ENCODE measurements around the gene SLC25A26. TPM values are rescaled to one million over a fixed set of nuclear protein-coding genes. Genes with fewer than 3 reads are reported as not detected.

Gene SLC25A26
- total RNA-seq, 2 donors from 2014 or later, result 20.7 to 22.8 TPM

DNA sequence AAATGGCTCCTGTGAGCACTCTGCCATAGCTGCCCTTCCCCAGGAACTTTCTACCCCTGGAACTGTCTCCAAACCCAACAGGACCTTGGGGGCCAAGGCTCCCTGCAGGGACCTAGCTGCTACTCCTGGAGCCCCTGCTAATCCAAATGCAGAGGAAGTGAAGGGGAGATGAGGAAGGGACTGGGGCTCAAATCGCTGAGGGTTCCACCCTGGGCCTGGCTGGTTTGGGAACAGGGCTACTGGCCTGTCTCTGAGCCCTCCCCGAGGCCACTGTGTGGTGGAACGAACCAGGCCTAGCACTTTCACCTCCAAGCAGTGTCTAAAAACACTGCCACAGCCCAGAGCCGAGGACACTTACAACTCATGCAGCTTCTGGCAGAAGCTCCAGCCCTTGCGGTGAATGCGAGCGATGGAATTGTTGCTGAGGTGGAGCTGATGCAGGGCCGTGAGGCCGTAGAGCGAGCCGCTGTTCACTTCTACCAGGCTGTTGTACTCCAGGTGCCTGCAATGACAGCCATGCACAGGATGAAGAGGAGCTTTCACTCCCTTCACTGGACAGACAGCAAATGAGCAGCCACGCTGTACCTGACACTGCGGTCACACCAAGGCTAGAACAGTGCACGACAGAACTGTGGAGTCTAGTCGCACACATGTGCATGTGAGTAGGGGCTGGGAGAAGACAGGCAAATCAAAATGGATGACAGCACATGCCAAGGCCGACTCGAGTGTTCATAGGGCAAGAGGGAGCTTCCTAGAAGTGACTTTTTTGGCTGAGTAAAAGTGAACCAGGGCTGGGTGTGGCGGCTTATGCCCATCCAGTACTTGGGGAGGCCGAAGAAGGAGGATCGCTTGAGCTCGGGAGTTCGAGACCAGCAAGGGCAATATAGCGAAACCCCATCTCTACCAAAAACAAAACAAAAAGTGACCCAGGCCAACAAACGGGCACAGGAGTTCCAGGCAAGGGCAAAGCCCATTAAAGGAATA, 189.3 kb downstream of the SLC25A26 start:
- Mint-ChIP-seq H3K4me1 (peaks cover 14% of the 10 kb centered on the region), H3K27ac (no peak overlapping the region), H3K27me3 (ENCODE audit: insufficient read depth) (no peaks in the 10 kb centered on the region), H3K9me3 (no peaks in the 10 kb centered on the region), H3K4me3 (no peak overlapping the region), H3K36me3 (ENCODE audit: low read depth) (peaks cover 74% of the 10 kb centered on the region)
- Histone ChIP-seq H3K36me3 (ENCODE audit: control insufficient read depth, insufficient read depth, low read length) (peaks cover 84% of the 10 kb centered on the region), H3K4me3 (ENCODE audit: low read length) (no peak overlapping the region), H3K9me3 (ENCODE audit: control insufficient read depth, low read length) (no peaks in the 10 kb centered on the region), H3K4me1 (ENCODE audit: control insufficient read depth, insufficient read depth, low read length) (peaks cover under 1% of the 10 kb centered on the region), H3K27me3 (ENCODE audit: control insufficient read depth, insufficient read depth, low read length, poor library complexity, severe bottlenecking) (no peaks in the 10 kb centered on the region), H3K27ac (ENCODE audit: low read depth, low read length) (no peak overlapping the region), H3K9ac (ENCODE audit: extremely low read depth, low read length, poor library complexity, severe bottlenecking) (no peak overlapping the region)
- WGBS, 2 experiments (ENCODE audit: insufficient coverage in 1 of 2, insufficient read length in 1 of 2), result 94 to 96% methylated on average over 15 to 24 of the region's 24 CpGs
- peak; percentile 39 for DNase-seq
- TF ChIP-seq, protein P1, sequence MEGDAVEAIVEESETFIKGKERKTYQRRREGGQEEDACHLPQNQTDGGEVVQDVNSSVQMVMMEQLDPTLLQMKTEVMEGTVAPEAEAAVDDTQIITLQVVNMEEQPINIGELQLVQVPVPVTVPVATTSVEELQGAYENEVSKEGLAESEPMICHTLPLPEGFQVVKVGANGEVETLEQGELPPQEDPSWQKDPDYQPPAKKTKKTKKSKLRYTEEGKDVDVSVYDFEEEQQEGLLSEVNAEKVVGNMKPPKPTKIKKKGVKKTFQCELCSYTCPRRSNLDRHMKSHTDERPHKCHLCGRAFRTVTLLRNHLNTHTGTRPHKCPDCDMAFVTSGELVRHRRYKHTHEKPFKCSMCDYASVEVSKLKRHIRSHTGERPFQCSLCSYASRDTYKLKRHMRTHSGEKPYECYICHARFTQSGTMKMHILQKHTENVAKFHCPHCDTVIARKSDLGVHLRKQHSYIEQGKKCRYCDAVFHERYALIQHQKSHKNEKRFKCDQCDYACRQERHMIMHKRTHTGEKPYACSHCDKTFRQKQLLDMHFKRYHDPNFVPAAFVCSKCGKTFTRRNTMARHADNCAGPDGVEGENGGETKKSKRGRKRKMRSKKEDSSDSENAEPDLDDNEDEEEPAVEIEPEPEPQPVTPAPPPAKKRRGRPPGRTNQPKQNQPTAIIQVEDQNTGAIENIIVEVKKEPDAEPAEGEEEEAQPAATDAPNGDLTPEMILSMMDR (conservative IDR thresholded peaks at IDR 0.05), result no peak

GRCh38 chr3:66410976-66411375, 190.2 kb downstream of the SLC25A26 start:
- no peaks in the 10 kb centered on the region for H3K9me3 ChIP-seq (ENCODE audit: control insufficient read depth, low read length)
- H3K27me3 Mint-ChIP-seq (ENCODE audit: insufficient read depth), result no peaks in the 10 kb centered on the region
- peak overlapping the region; percentile 55 for H3K27ac Mint-ChIP-seq
- peaks cover 66% of the 10 kb centered on the region for H3K36me3 Mint-ChIP-seq (ENCODE audit: low read depth)
- no peak overlapping the region for H3K4me3 Mint-ChIP-seq
- peaks cover 21% of the 10 kb centered on the region for H3K4me1 Mint-ChIP-seq
- H3K9me3 Mint-ChIP-seq, result no peaks in the 10 kb centered on the region
- H3K27me3 ChIP-seq (ENCODE audit: control insufficient read depth, insufficient read depth, low read length, poor library complexity, severe bottlenecking), result no peaks in the 10 kb centered on the region
- H3K36me3 ChIP-seq (ENCODE audit: control insufficient read depth, insufficient read depth, low read length), result peaks cover 84% of the 10 kb centered on the region
- H3K4me1 ChIP-seq (ENCODE audit: control insufficient read depth, insufficient read depth, low read length), result peaks cover 10% of the 10 kb centered on the region
- no peak overlapping the region for H3K4me3 ChIP-seq (ENCODE audit: low read length)
- no peak overlapping the region for H3K9ac ChIP-seq (ENCODE audit: extremely low read depth, low read length, poor library complexity, severe bottlenecking)
- DNase-seq, result peak; percentile 20
- WGBS, 2 experiments (ENCODE audit: insufficient coverage in 1 of 2, insufficient read length in 1 of 2), result 95 to 100% methylated on average over 7 of the region's 7 CpGs
- H3K27ac ChIP-seq (ENCODE audit: low read depth, low read length), result peak overlapping the region; percentile 18
- TF ChIP-seq, protein P1 (conservative IDR thresholded peaks at IDR 0.05), result no peak

DNA sequence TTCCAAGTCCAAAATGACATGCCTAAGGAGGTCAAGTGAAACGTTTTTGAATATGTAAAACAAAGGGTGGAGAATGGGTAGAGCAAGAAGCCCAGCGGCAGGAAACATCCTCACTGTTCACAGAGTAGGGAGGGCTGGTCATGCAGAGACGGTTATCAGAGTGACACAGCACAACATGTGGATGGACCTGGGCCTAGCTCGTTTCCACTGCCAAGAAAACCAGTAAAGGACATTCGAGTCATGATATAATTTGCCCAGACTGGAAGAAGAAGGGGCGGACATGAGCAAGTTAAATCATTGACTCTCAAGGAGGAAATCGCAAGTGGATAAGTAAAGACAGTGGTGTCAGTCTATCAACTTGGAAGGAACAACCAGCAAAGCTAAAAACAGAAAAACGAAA, 190.7 kb downstream of the SLC25A26 start:
- H3K9me3 ChIP-seq (ENCODE audit: control insufficient read depth, low read length), result no peaks in the 10 kb centered on the region
- H3K36me3 Mint-ChIP-seq (ENCODE audit: low read depth), result peaks cover 64% of the 10 kb centered on the region
- H3K36me3 ChIP-seq (ENCODE audit: control insufficient read depth, insufficient read depth, low read length), result peaks cover 83% of the 10 kb centered on the region
- no peaks in the 10 kb centered on the region for H3K27me3 Mint-ChIP-seq (ENCODE audit: insufficient read depth)
- no peaks in the 10 kb centered on the region for H3K9me3 Mint-ChIP-seq
- peaks cover 26% of the 10 kb centered on the region for H3K4me1 Mint-ChIP-seq
- H3K27ac ChIP-seq (ENCODE audit: low read depth, low read length), result peak overlapping the region; percentile 18
- peak; percentile 24 for DNase-seq
- no peaks in the 10 kb centered on the region for H3K27me3 ChIP-seq (ENCODE audit: control insufficient read depth, insufficient read depth, low read length, poor library complexity, severe bottlenecking)
- H3K9ac ChIP-seq (ENCODE audit: extremely low read depth, low read length, poor library complexity, severe bottlenecking), result no peak overlapping the region
- 86% methylated on average over 7 to 8 of the region's 8 CpGs for WGBS, 2 experiments (ENCODE audit: insufficient coverage in 1 of 2, insufficient read length in 1 of 2)
- no peak overlapping the region for H3K4me3 Mint-ChIP-seq
- no peak overlapping the region for H3K27ac Mint-ChIP-seq
- H3K4me3 ChIP-seq (ENCODE audit: low read length), result no peak overlapping the region
- H3K4me1 ChIP-seq (ENCODE audit: control insufficient read depth, insufficient read depth, low read length), result peaks cover 15% of the 10 kb centered on the region
- TF ChIP-seq, protein P1 (conservative IDR thresholded peaks at IDR 0.05), result no peak

Data from endodermal cell (in vitro differentiated cells).